Suprapubic skin (tissue), 4 donors: ENCODE measurements around the gene ESR2.

Experiments used
- EP300 ChIP-seq: sonication (generic); formaldehyde crosslinking; IDR thresholded peaks from one replicate; pipeline ENCODE4 v1.6.1; 2017; ENCODE audit warnings: antibody characterized with exemption
- POLR2A ChIP-seq, 2 donors: fragments of 450-650 bp; IDR thresholded peaks; one replicate each; pipeline ENCODE4 v1.6.1; 2017; ENCODE audit warnings: antibody characterized with exemption in 2 of 2, mild to moderate bottlenecking in 2 of 2, moderate library complexity in 2 of 2
- POLR2AphosphoS5 ChIP-seq, 3 donors: sonication (generic); formaldehyde crosslinking; IDR thresholded peaks; one replicate each; pipeline ENCODE4 v1.6.1; 2017; ENCODE audit warnings: antibody characterized with exemption in 3 of 3
- TF ChIP-seq, protein P1 (sequence below), 2 donors: fragments of 200-600 bp in 1 of 2; fragments of 450-650 bp in 1 of 2; sonication (generic) in 1 of 2; IDR thresholded peaks; one replicate each; pipeline ENCODE4 v1.5.1; 2016 to 2019; ENCODE audit warnings: antibody characterized with exemption in 2 of 2, mild to moderate bottlenecking in 1 of 2, moderate library complexity in 1 of 2

- TF ChIP-seq EP300 (no peak), POLR2AphosphoS5 (IDR thresholded peaks at IDR 0.05) (no peak), POLR2A (IDR thresholded peaks at IDR 0.05) (no peak)
- TF ChIP-seq, protein P1, sequence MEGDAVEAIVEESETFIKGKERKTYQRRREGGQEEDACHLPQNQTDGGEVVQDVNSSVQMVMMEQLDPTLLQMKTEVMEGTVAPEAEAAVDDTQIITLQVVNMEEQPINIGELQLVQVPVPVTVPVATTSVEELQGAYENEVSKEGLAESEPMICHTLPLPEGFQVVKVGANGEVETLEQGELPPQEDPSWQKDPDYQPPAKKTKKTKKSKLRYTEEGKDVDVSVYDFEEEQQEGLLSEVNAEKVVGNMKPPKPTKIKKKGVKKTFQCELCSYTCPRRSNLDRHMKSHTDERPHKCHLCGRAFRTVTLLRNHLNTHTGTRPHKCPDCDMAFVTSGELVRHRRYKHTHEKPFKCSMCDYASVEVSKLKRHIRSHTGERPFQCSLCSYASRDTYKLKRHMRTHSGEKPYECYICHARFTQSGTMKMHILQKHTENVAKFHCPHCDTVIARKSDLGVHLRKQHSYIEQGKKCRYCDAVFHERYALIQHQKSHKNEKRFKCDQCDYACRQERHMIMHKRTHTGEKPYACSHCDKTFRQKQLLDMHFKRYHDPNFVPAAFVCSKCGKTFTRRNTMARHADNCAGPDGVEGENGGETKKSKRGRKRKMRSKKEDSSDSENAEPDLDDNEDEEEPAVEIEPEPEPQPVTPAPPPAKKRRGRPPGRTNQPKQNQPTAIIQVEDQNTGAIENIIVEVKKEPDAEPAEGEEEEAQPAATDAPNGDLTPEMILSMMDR (IDR thresholded peaks at IDR 0.05): no peak
Measured at GRCh38 chr14:64208981-64209380, 85.2 kb downstream of the ESR2 start.
